NT2/D1 (cell line): ENCODE results near the gene ABI3.

Source experiments
- SUZ12 ChIP-seq: IDR thresholded peaks from 2 replicates; pipeline ENCODE4 v1.6.1; 2011; ENCODE audit not compliant: insufficient read length, insufficient read depth; ENCODE audit errors: extremely low read depth
- YY1 ChIP-seq: IDR thresholded peaks from 2 replicates; pipeline ENCODE4 v1.6.1; 2011; ENCODE audit not compliant: insufficient read length, insufficient read depth
- ZNF274 ChIP-seq: IDR thresholded peaks from 2 replicates; pipeline ENCODE4 v1.6.1; 2011; ENCODE audit warnings: mild to moderate bottlenecking, low read depth, low read length

DNA sequence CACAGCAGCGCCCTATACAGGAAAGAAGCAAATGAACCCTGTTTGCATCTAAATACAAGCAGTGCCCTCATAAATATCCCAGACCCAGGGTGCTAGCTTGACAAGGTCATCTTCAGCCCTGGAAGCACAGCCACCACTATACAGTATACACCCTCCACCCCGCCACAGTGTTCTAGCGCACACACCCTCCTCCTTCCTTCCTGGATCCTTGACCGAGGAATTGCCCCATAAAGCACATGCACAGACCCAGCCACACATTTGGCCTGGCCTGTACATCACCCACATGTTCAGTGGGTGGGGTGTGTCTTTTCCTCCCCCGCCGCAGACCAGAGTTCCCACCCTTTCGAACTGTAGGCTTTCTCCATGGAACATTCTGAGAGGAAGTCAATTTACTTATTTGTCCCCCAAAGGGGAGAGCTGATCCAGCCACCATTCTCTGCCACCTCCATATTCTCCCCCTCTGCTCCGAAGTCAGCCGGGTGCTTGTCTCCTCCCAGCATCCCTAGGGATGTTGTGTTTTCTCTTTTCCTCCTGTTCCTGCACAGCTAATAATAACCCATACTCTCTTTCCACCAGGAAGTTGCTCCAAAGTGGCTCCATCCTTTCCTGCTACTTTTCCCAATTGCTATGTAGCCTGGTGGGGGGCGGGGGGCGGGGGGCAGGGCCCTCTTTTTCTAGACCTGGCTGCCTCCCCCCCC, 6.6 kb downstream of the ABI3 start:
- TF ChIP-seq ZNF274 (no peak), YY1 (no peak), SUZ12 (no peak)
